Cardiac septum (tissue), 1 donor: ENCODE results near the gene TDRD7. TPM values are rescaled to one million over a fixed set of nuclear protein-coding genes. Genes with fewer than 3 reads are reported as not detected.
"Not testable (repeated sequence)": the region's sequence is repeated elsewhere in the genome, so short reads cannot be mapped to it uniquely, and the experiment has no call there.

Experiments
- DNase-seq: peaks from one replicate; pipeline ENCODE4 v3.0.0-alpha.2; 2020; ENCODE audit warnings: low spot score
- intact Hi-C: fragments of 100-400 bp; cut with DNase I; formaldehyde crosslinking; loops from one replicate; pipeline ENCODE4 v1.14.0; 2022
- total RNA-seq: library from RNA; stranded (reverse); fragmentation: NEBNext Ultra II Directional; extraction: Animal tissue kit (Norgen Biotek cat#: 25700); gene quantifications from one replicate; pipeline ENCODE4 v1.2.1, GENCODE V29; 2021
- donor health status: DM: no; HTN: no; CAD: no.

The TDRD7 gene
- total RNA-seq, 1 donor from 2014 or later: 8.8 TPM

- no peak for DNase-seq
- intact Hi-C loops: loop anchor here (5.0 kb wide), 3 partner anchors 89 to 199 kb away; partner anchors contain the start of gene TMOD1
These were observed 910 bp downstream of the TDRD7 start for GRCh38 chr9:97412626-97413385.

GRCh38 chr9:97413462-97413861 lies 1.6 kb downstream of the TDRD7 start:
- intact Hi-C loops: loop anchor here (5.0 kb wide), 3 partner anchors 89 to 199 kb away; partner anchors contain the start of gene TMOD1
- no peak for DNase-seq

DNA sequence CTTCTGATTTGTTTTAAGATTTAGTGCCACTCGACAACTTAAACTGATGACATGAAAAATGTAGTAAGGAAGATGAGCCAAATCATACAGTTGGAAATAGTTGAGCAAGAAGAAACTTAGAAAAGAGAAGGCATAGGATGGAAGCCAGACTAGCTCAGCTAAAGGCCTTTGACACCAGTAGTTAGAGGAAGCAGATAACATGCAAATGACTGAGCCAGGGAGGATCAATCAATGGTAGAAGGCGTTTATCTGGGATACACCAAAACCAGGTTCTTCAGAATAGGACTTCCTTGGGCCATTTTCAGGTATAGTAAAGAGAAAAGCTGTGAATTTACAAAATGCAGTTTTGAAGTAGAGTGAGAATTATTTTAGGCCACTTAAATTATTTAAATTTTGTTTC lies 3.2 kb downstream of the TDRD7 start:
- intact Hi-C loops: no loop called here
- no peak for DNase-seq

DNA sequence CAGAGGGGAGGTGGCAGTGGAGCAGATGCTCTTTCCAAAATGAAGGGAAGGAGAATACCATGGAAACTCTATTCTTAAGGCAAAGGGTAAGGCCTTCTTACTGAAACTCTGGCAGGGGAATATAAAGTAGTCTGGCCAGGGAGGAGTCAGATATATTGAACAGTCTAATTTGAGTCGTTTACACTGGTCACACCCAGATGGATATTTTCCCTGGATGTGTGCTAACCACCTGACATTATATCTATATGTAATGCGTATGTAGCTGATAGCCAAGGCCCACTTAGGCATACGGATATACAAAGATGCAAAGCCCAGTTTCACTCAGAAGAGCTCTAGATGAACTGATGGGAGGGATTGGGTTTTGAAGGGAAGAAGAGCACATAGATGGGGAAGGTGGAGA lies 7.0 kb downstream of the TDRD7 start:
- intact Hi-C loops: no loop called here
- no peak for DNase-seq

DNA sequence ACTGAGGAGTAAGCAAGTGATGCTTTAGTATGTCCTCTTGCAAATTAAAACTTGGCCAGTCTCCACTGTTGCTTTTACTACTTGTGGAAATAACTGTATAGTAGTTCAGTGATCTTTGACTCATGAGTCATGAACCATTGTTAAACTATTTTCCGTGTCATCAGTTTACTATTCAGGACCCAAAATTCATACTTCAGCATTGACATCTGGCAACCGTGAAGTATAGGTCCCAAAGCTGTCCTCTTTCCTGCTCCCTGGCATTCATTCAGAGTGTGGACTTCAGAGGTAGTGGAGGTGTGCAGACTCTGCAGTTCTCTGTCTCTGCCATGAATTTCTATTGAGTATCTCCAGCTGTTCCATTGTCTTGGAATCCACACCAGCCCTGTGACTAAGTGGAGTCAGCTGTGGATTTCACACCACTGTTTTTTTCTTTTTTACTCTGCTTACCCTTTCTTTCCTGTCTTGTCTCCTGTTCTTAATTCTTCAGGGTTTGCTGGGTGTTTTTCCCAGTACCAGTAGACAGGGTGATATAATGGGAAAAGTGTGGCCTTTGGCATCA lies 7.5 kb downstream of the TDRD7 start:
- intact Hi-C loops: no loop called here
- no peak for DNase-seq

DNA sequence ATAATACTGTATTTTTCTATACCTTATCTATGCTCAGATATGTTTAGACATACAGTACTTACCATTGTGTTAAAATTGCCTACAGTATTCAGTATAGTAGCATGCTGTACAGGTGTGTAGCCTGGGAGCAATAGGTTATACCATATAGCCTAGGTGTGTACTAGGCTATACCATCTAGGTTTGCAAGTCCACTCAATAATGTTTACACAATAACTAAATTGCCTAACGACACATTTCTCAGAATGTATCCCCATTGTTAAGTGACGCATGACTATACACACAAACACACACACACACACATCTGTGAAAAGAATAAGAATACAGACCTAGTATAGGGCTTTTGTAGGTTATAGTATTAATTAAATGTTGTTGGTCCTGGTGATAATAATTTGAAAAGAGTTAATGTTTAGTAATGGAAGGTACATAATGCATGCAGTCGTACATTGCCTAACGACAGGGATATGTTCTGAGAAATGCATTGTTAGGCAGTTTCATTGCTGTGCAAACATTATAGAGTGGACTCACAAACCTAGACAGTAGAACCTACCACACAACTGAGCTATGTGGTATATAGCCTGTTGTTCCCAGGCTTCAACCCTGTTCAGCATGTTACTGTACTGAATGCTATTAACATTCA lies 13.6 kb downstream of the TDRD7 start:
- no peak for DNase-seq
- intact Hi-C loops: no loop called here

DNA sequence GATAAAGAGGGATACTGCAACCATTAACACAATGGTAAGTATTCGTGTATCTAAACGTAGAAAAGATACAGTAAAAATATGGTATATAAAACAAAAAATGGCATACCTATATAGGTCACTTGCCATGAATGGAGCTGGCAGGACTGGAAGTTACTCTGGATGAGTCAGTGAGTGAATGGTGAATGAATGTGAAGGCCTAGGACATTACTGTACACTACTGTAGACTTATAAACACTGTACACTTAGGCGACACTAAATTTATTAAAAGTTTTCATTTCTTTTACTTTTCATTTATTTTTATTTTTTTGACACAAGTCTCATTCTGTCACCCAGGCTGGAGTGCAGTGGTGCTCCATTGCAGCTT lies 14.1 kb downstream of the TDRD7 start:
- intact Hi-C loops: no loop called here
- no peak for DNase-seq

GRCh38 chr9:97427885-97428284 lies 16.0 kb downstream of the TDRD7 start:
- DNase-seq: no peak
- intact Hi-C loops: no loop called here

- no peak for DNase-seq
- intact Hi-C loops: no loop called here
These were observed 18.6 kb downstream of the TDRD7 start for GRCh38 chr9:97430316-97431043.

DNA sequence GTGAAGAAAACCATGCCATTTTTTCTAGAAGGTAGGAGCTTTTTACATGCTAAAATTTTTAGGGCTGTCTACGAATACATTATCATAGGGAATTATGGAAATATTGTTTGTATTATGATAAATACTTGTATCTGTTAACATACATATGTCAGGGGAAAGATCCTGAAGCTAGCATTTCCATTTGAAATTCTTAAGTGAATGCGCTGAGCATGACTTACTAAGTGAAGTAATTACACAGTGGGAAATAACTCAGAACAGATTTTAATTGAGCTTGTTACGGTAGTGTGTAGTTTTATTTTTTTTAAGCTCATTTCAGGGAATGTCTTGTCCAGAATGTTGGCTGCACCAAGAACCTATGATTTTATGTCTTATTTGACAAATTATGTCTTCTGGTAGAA lies 19.1 kb downstream of the TDRD7 start:
- no peak for DNase-seq
- intact Hi-C loops: no loop called here

- DNase-seq: no peak
- intact Hi-C loops: no loop called here
These were observed 19.8 kb downstream of the TDRD7 start for GRCh38 chr9:97431549-97432143.

GRCh38 chr9:97437051-97437600 lies 25.2 kb downstream of the TDRD7 start:
- intact Hi-C loops: no loop called here
- no peak for DNase-seq

DNA sequence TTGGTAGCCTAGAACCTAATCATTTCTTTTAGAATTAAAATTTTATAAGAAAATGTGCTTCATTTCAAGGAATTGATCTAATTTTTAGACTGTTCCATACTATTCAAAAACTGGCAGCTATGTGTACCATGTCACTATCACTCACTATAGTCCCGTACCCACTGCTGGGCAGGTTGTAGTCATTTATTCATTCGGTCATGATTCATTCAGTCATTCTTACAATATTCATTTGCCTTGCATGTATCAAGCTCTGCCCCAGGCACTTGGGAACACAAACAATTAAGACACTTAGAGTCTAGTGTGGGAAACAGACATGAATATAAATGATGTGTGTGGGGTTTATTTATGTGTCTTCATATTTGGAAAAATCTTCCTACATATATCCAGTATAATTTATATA lies 26.4 kb downstream of the TDRD7 start:
- intact Hi-C loops: no loop called here
- no peak for DNase-seq

GRCh38 chr9:97438666-97439065 lies 26.8 kb downstream of the TDRD7 start:
- intact Hi-C loops: no loop called here
- DNase-seq: no peak

DNA sequence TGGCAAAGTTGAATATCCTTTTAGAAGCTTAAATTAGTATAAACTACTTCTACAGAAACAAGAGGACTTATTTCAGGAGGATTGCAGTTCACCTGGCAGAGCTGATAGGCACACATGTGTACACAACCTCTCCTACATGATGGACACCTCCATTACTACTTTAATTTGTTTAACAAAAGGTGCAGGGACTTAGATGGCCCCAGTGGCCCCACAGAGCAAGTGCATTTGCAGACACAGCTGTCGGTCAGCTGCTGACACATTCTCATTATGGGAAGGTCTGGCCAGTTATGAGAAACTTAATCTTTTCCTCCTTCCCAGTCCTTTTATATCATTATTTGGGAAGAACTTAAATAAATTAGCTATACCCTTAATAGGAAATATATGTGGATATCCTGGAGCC lies 28.3 kb downstream of the TDRD7 start:
- intact Hi-C loops: no loop called here
- DNase-seq: no peak

GRCh38 chr9:97441729-97442128 lies 29.8 kb downstream of the TDRD7 start:
- intact Hi-C loops: no loop called here
- no peak for DNase-seq

DNA sequence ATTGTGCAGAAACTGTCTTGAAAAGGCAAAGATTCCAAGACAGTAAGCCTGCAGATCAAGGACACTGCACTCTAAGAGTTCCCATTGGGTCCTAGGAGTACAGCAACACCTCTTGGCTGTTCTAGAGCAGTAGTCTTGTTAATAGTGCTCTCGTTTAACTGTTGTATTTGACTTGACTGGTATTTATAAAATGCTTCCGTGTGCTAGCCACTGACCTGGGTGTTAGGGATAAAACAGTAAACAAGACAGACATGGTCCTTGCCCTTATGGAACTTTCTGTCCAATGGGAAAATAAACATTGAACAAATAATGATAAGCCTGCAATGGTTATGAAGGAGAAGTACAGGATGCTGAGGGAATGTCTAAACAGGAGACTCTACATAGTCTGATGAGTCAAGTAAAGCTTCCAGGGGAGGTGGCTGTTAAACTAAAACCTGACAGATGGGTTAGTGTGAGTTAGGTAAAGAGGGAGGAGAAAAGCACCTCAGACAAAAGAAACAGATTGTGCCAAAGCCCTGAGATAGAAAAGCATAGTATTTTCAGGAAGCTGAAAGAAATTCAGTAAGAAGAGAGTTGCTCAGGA lies 33.3 kb downstream of the TDRD7 start:
- intact Hi-C loops: no loop called here
- no peak for DNase-seq

GRCh38 chr9:97447001-97447400 lies 35.1 kb downstream of the TDRD7 start:
- intact Hi-C loops: no loop called here
- DNase-seq: no peak

DNA sequence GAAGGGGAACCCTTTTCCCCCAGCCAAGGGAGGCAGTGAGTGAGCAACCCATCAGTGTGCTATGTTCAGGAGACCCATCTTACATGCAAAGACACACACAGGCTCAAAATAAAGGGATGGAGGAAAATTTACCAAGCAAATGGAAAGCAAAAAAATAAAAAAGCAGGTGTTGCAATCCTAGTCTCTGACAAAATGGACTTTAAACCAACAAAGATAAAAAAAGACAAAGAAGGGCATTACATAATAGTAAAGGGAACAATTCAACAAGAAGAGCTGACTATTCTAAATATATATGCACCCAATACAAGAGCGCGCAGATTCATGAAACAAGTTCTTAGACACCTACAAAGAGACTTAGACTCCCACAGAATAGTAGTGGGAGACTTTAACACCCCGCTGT lies 41.7 kb downstream of the TDRD7 start:
- intact Hi-C loops, DNase-seq: not testable (repeated sequence)
